ENCODE data around the gene TMEM9B.

DNA sequence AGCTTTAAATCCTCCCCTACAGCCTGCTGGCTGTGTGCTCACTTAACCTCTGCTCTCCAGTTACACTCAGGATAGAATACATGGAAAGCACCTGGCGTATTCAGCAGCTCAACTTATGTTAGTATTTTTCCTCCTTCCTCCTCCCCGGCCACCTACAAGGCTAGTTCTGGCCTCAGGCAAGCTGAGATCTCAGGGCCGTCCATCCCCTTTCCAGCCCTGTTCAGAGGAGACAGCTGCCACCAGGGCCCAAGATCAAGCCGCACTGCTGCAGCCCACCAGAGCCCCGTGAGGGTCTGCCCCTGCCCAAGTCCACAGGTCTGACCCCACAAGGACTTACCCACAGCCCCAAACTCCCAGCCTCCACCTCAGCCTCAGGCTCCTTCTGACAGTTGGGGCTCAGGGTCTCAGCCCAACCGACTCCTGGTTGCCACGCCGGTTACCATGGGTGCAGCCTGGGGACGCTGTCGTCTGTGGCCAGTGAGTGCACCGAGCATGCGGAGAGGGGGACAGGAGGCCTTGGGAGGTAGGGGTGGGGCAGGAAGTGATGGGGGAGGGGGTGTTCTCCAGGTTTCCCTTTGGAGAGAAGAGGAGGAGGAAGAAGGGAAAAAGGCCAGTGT, 31.6 kb downstream of the TMEM9B start, which contains the start of gene C11orf16:
- TF ChIP-seq, protein P1, sequence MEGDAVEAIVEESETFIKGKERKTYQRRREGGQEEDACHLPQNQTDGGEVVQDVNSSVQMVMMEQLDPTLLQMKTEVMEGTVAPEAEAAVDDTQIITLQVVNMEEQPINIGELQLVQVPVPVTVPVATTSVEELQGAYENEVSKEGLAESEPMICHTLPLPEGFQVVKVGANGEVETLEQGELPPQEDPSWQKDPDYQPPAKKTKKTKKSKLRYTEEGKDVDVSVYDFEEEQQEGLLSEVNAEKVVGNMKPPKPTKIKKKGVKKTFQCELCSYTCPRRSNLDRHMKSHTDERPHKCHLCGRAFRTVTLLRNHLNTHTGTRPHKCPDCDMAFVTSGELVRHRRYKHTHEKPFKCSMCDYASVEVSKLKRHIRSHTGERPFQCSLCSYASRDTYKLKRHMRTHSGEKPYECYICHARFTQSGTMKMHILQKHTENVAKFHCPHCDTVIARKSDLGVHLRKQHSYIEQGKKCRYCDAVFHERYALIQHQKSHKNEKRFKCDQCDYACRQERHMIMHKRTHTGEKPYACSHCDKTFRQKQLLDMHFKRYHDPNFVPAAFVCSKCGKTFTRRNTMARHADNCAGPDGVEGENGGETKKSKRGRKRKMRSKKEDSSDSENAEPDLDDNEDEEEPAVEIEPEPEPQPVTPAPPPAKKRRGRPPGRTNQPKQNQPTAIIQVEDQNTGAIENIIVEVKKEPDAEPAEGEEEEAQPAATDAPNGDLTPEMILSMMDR (IDR thresholded peaks at IDR 0.05): no peak
- no peak for TF ChIP-seq POLR2A (IDR thresholded peaks at IDR 0.05)
